Ishikawa (cell line): ENCODE data around the gene PMIS2.

ENCODE experiments used
- CEBPB ChIP-seq: IDR thresholded peaks from 2 replicates; pipeline ENCODE4 v1.6.1; 2012
- EGR1 ChIP-seq: IDR thresholded peaks from 2 replicates; pipeline ENCODE4 v1.6.1; 2012
- EP300 ChIP-seq: IDR thresholded peaks from 2 replicates; pipeline ENCODE4 v1.6.1; 2012; ENCODE audit warnings: borderline replicate concordance
- FOXM1 ChIP-seq: IDR thresholded peaks from 2 replicates; pipeline ENCODE4 v1.6.1; 2012; ENCODE audit warnings: low read depth, borderline replicate concordance
- MAX ChIP-seq: IDR thresholded peaks from 2 replicates; pipeline ENCODE4 v1.6.1; 2012
- NFIC ChIP-seq: IDR thresholded peaks from 2 replicates; pipeline ENCODE4 v1.6.1; 2012
- RAD21 ChIP-seq: IDR thresholded peaks from 2 replicates; pipeline ENCODE4 v1.6.1; 2012; ENCODE audit warnings: low read depth
- REST ChIP-seq: IDR thresholded peaks from 2 replicates; pipeline ENCODE4 v1.6.1; 2012; ENCODE audit warnings: low read depth, mild to moderate bottlenecking
- TAF1 ChIP-seq: IDR thresholded peaks from 2 replicates; pipeline ENCODE4 v1.6.1; 2012; ENCODE audit warnings: low read depth, mild to moderate bottlenecking
- TCF12 ChIP-seq: IDR thresholded peaks from 2 replicates; pipeline ENCODE4 v1.6.1; 2012; ENCODE audit warnings: low read depth
- TEAD4 ChIP-seq: IDR thresholded peaks from 2 replicates; pipeline ENCODE4 v1.6.1; 2012
- YY1 ChIP-seq: IDR thresholded peaks from 2 replicates; pipeline ENCODE4 v1.6.1; 2012; ENCODE audit warnings: low read depth
- ZBTB7A ChIP-seq: IDR thresholded peaks from 2 replicates; pipeline ENCODE4 v1.6.1; 2012; ENCODE audit warnings: low read depth
- TF ChIP-seq, protein P1 (sequence below): IDR thresholded peaks from 2 replicates; pipeline ENCODE4 v1.6.1; 2012

Gene PMIS2

DNA sequence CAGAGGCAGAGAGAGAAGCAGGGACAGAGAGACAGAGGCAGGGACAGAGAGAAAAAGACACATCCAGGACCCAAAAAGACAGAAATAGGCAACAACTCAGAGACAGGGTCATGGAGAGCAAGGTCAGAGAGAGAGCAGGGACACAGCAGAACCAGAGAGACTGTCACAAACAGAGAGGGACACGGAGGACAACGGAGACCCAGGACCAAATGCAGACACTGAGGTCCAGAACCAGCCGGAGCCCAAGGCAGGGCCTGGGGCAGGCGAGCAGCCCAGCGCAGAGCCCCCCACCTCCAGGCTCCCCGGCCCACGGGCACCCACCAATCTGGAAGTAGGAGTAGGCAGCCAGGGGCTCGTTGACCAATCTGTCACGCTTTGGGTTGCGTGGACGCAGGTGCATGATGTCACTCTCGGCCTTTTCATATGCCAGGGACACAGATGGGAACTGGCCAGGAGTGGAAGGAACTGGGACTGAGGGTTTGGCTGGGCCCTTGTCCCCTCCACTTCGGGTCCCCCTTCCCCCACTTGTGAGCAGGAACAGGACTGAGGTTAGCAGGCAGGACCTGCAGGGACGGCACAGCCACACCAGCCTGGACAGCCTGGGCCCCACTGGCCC is 32.5 kb upstream of the PMIS2 start:
- no peak for TF ChIP-seq ZBTB7A
- TF ChIP-seq TAF1 = no peak
- TF ChIP-seq, protein P1, sequence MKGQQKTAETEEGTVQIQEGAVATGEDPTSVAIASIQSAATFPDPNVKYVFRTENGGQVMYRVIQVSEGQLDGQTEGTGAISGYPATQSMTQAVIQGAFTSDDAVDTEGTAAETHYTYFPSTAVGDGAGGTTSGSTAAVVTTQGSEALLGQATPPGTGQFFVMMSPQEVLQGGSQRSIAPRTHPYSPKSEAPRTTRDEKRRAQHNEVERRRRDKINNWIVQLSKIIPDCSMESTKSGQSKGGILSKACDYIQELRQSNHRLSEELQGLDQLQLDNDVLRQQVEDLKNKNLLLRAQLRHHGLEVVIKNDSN = no peak

DNA sequence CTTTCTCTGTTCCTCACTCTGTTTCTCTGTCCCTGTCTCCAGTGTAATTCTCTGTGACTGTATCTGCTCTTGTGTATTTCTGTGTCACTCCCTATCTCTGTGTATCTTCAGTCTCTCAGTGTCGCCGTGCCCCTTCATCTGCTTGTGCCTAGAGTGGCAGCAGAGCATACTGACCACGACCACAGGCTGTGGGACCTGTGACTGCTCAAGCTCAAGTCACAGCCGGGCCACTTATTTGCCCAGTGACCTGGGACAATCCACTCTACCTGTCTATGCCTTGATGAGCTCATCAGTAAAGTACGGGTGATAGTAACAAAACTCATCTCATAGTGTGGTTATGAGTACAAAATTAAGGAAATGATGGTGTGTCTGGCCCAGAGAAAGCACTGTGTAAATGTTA is 31.9 kb upstream of the PMIS2 start:
- TF ChIP-seq TEAD4 (no peak), TAF1 (no peak), REST (no peak)
- TF ChIP-seq, protein P1 = no peak

DNA sequence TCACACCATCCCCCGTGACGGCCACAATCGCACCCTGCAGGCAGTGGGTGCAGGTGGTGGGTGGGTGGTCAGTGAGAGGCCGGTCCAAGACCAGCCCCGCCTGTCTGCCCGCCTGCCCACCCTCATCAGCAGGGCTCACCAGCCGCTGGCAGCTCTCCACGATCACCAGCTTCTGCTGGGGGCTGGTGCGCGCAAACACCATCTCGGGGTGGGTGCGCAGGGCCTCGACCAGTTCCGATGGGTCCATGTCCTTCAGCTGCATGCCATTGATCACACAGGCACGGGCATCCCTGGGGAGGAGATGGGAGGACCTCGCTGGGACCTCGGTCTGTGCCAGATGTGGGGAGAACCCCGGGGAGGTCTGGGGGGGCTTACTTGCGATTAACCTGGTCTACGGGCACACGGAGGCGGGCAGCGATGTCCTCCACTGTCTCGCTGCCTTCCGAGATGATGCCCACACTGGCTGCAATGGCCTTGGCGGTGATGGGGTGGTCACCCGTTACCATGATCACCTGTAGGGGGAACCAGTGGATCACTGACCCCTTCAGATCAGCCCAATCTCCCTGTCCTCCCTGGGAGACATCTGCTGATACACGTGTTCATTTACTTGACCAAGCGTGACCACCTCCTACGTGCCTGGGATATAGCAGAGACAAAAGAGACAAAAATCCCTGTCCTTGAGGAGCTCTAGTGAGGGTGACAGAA is 30.5 kb upstream of the PMIS2 start:
- TF ChIP-seq EP300 (no peak), TEAD4 (no peak), CEBPB (no peak), EGR1 (no peak), MAX (peak; percentile 39; the same call in 1 of the 2 replicates), FOXM1 (no peak), ZBTB7A (no peak), TCF12 (no peak), RAD21 (peak; percentile 77)
- TF ChIP-seq, protein P1 = no peak

- TF ChIP-seq EGR1 = no peak
- no peak for TF ChIP-seq MAX
- TF ChIP-seq TEAD4 = no peak
- no peak for TF ChIP-seq REST
- no peak for TF ChIP-seq NFIC
- no peak for TF ChIP-seq TAF1
- no peak for TF ChIP-seq CEBPB
- no peak for TF ChIP-seq YY1
Measured at GRCh38 chr19:35556025-35556590, 29.9 kb upstream of the PMIS2 start.

DNA sequence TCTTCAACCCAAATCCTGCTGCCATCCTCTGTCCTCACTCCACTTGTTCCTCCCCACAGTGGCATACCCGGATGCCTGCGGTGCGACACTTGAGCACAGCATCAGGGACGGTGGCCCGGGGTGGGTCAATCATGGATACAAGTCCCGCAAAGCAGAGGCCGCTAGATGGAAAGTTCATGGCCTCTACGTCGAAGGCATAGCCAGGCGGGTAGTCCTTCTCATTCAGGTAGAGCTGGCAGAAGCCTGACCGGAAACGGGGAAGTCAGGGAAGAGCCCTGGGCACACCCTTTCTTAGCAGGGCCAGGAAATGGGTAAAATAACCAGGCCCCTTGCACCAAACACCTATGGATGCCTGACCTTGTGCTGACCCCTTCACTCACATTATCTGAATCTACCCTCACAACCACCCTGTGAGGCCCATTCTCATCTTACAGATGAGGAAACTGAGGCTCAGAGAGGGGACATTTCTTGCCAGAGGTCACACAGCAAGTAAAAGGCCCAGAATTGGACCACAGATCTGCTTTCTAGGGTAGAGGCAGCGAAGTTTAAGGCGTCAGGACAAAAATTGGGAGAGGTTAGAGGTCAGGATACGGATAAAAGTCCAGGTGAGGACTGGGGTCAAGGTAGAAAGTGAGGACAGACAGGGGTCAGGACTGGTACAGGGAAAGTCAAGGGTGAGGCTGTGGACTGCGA is 29.0 kb upstream of the PMIS2 start:
- TF ChIP-seq, protein P1 = no peak
- no peak for TF ChIP-seq MAX
- TF ChIP-seq RAD21 = no peak
- no peak for TF ChIP-seq CEBPB
- TF ChIP-seq YY1 = no peak
- TF ChIP-seq EP300 = no peak
- TF ChIP-seq EGR1 = no peak
- TF ChIP-seq NFIC = no peak
- TF ChIP-seq TCF12 = no peak
- TF ChIP-seq ZBTB7A = no peak
- no peak for TF ChIP-seq REST
